HG03520 (cell line): ENCODE results near the gene A3GALT2.

Experiments
- ATAC-seq: cut with Tn5 transposase; IDR thresholded peaks from one replicate; pipeline ENCODE4 v1.9.1; 2021; ENCODE audit warnings: mild to moderate bottlenecking, moderate library complexity; ENCODE audit not compliant: unreplicated experiment

Gene A3GALT2

GRCh38 chr1:33272930-33273329 is 48.0 kb downstream of the A3GALT2 start:
- ATAC-seq: no peak

DNA sequence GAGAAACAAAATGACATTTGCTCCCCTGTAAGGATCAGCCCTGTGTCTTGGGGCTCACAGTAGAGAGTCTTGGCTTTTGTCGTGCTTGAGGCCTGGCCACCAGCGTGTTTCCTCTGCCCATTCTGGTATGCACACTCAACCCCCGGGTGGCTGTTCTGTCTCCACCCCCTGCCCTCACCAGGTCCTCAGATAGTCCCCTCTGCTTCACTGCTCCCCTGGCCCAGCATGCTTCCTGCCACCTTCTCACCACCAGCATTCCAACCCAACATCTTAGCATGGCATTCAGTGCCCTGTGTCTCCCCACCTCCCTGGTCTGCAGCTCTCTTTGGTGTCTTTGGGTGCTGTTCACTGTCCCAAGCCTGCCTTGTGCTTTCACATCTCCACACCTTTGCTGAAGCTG is 48.4 kb downstream of the A3GALT2 start:
- ATAC-seq: no peak

DNA sequence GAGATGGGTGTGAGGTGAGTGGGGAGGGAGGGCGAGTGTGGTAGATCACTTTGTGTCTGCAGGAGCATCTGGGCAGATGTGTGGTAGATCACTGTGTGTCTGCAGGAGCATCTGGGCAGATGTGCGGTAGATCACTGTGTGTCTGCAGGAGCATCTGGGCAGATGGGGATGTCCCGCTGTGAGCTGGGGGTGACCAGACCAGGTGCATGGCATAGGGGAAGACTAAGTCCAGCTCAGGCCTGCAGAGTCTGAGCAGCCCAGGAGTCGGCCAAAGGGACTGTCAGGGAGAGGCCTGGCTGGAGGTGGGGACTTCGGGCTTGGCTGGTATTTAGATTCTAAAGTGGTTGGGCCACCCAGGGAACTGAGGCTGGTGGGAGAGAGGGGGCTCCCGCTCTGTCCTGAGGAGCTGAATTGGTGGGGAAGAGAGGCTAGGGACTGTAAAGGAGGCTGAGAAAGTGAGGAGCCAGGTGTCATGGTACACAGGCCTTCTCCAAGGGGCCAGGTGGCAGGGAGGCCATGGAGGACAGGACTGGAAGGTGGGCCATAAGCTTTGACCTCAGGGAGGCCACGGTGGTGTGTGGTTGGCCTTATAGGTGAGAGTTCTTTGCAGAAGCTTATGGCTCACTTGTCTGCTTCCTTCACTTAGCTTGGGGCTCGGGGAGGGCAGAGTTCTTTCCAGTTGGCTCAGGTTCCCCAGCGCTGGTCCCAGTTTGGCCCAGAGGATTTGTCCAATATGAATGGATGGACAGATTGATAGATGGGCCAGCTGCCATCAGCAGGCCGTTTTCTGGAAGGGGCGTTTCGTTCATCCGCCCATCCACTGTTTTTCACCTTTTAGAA is 49.0 kb downstream of the A3GALT2 start:
- ATAC-seq: no peak

DNA sequence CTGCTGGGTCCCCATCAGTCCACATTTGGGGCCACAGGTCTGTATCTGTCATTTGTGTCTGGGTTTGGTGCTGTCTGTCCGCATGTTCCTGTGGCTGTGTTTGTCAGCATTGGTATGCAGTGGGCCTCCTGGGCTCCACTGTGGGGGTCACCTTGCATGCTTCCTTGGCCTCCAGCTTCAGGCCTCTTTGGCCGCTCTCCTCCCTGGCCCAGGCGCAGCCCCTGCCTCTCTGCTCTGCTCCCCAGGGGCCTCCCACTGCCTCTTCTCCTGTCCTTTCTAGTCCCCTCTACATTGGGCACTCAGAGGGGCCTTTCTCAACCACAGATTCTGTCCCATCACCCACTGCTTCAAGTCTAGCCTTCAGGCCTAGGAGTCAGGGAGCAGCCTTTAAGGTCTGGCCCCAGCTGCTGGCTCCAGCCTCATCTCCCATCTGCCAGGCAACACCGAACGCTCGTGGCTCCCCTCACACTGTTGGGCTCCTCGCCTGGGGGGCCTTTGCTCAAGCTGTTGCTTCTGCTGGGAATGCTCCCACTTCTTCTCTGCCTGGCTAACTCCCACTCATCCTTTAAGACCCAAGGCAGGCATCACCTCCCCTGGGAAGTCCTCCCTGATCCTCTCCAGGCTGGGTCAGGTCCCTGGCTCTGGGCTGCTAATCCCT is 50.0 kb downstream of the A3GALT2 start:
- ATAC-seq: no peak

DNA sequence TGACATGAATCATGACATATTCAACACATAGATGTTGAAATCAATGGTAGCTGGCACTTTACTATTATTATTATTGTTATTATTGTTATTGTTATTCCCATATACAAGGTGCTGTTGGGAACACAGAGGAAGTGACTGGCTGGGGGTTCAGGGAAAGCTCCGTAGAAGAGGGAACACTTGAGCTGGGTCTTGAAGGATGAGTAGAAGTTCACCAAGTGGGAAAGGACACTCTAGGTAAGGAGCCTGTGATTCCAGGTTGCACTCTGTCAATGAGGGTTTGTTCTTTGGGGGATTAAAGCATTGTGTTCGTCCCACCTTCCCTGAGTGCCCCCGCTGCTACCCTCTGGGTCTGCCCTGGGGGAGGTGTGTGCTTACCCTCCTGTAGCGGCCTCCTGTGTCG is 50.5 kb downstream of the A3GALT2 start:
- no peak for ATAC-seq

GRCh38 chr1:33269621-33270020 is 51.3 kb downstream of the A3GALT2 start:
- no peak for ATAC-seq

DNA sequence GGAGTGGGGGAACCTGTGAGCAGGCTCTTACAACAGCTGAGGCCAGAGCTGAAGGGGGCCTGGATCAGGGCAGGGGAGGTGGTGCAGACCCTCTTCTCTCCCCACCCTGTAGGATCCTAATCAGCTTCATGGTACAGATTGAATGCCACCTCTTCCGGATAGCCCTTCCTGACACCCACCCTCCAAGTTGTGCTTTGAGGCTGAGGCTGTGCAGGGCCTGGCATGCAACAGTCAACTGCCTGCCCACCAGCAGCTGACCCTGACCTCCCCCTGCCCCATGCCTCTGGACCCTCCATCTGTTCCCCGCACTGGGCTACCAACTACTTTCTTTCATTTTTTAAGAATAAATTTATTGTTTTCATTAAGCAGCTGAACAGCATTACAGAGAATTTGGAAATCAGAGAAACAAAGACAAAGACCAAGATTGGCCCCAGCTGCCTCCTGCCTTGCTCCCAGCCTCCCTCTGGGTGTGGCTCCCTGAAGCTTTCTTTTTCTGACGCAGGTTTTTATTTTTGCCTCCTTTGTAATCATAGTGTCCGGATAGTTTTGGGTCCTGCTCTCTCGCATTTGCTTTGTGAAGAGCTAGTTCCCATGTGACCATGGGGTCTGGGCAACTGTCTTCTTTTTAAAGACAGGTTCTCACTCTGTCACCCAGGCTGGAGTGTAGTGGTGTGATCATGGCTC is 51.8 kb downstream of the A3GALT2 start:
- ATAC-seq: no peak

- ATAC-seq: no peak
Measured at GRCh38 chr1:33268457-33268856, 52.4 kb downstream of the A3GALT2 start.

DNA sequence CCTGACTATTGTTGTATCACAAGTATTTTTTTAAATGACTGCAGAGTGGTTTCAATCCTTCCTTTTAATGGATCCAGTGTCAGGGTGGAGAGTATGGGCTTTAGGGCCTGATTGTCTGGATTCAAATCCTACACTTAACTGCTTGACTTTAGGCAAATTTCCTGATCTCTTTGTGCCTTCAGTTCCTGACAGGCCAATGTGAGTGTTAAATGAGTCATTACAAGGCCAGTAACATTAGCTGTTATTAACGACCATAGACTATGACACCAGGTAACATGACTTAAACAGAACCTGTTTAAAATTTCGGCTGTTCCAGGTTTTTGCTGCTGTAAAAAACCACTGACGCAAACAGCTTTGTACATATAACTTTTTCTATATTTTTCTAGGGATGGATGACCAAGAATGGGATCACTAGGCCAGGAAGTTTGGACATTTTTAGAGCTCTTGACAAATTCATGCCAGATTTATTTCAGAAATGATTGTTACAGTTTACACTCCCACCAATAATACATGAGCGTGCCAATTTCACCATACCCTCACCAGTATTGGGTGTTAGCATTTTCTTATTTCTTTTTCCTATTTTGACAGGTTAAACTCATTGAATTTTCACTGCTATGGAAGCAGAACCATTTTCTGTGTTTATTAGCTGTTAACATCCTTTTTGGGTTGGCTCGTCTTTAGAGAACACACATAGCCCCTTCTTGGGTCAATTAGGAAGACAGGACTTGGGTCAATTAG is 53.3 kb downstream of the A3GALT2 start:
- ATAC-seq: no peak

- no peak for ATAC-seq
Measured at GRCh38 chr1:33266766-33267165, 54.1 kb downstream of the A3GALT2 start.

GRCh38 chr1:33265780-33266605 is 54.9 kb downstream of the A3GALT2 start:
- ATAC-seq: no peak

- no peak for ATAC-seq
Measured at GRCh38 chr1:33263890-33264504, 56.9 kb downstream of the A3GALT2 start.

- ATAC-seq: no peak
Measured at GRCh38 chr1:33261344-33261743, 59.6 kb downstream of the A3GALT2 start.

DNA sequence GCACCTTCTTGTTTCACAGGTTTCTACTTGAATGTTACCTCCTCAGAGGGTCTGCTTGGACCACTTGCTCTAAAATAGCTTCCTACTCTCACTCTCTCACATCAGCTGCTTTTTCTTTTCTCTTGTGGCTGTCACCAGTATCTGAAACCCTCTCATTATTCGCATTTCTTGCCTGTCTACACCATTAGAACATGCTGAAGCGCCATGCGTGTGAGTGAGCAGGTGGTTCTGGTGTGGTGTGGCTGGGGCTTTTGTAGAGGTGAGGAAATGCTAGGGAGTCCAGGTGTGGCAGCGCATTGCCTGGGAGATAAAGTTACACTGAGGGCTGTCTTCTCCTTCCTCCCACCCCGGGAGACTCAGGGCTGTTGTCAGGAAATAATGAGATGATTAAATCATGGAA is 60.5 kb downstream of the A3GALT2 start:
- ATAC-seq: no peak

- no peak for ATAC-seq
Measured at GRCh38 chr1:33259879-33260278, 61.0 kb downstream of the A3GALT2 start.

DNA sequence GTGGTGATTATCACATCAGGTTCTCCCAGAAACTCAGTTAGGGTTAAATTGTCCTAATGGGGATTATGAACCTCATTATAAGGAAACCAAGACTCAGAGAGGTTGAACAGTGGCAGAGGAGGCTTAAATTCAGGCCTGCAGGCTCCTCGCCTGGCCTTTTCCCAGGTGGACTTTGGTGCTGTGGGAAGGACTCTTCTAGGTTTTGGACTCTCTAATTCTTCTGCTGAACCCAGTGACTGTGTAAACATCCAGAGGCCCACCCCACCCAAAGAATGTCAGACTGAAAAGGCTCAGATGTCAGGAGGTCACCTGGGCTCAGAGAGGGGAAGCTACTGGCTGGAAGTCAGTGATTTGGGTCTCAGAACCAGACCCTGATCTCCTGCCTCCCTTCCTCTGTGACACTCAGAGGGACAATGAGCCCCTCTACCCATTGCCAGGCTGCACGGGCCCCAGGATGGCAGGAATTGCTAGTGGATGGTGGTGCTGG is 62.1 kb downstream of the A3GALT2 start:
- no peak for ATAC-seq

GRCh38 chr1:33257772-33258712 is 62.9 kb downstream of the A3GALT2 start:
- ATAC-seq: no peak

- no peak for ATAC-seq
Measured at GRCh38 chr1:33257207-33257771, 63.6 kb downstream of the A3GALT2 start.
